ENCODE results near the gene ZNF496.

The ZNF496 gene

GRCh38 chr1:247352175-247352574, 20.5 kb upstream of the ZNF496 start:
- Mint-ChIP-seq H3K4me3 (no peak overlapping the region), H3K9me3 (no peaks in the 10 kb centered on the region), H3K27ac (ENCODE audit: low read depth) (no peak overlapping the region), H3K36me3 (ENCODE audit: insufficient read depth) (no peaks in the 10 kb centered on the region), H3K27me3 (peaks cover 56% of the 10 kb centered on the region), H3K4me1 (peaks cover 5% of the 10 kb centered on the region)
- DNase-seq (ENCODE audit: low spot score in 2 of 2) (no peak), ATAC-seq (replicated peaks; ENCODE audit: extremely low read depth, poor library complexity, severe bottlenecking) (no peak)

- Mint-ChIP-seq H3K27ac (ENCODE audit: low read depth) (no peak overlapping the region), H3K4me3 (no peak overlapping the region), H3K27me3 (peaks cover 40% of the 10 kb centered on the region), H3K4me1 (peaks cover 5% of the 10 kb centered on the region), H3K36me3 (ENCODE audit: insufficient read depth) (no peaks in the 10 kb centered on the region), H3K9me3 (no peaks in the 10 kb centered on the region)
- DNase-seq (ENCODE audit: low spot score in 2 of 2) (no peak), ATAC-seq (replicated peaks; ENCODE audit: extremely low read depth, poor library complexity, severe bottlenecking) (no peak)
These were observed 18.9 kb upstream of the ZNF496 start for GRCh38 chr1:247350587-247350986.

GRCh38 chr1:247347477-247348222, 16.0 kb upstream of the ZNF496 start:
- H3K4me3 Mint-ChIP-seq, result no peak overlapping the region
- H3K4me1 Mint-ChIP-seq, result peaks cover 5% of the 10 kb centered on the region
- H3K9me3 Mint-ChIP-seq, result no peaks in the 10 kb centered on the region
- no peaks in the 10 kb centered on the region for H3K36me3 Mint-ChIP-seq (ENCODE audit: insufficient read depth)
- H3K27me3 Mint-ChIP-seq, result peaks cover 18% of the 10 kb centered on the region
- no peak overlapping the region for H3K27ac Mint-ChIP-seq (ENCODE audit: low read depth)
- DNase-seq (ENCODE audit: low spot score in 2 of 2), result no peak
- no peak for ATAC-seq (replicated peaks; ENCODE audit: extremely low read depth, poor library complexity, severe bottlenecking)

- Mint-ChIP-seq H3K9me3 (no peaks in the 10 kb centered on the region), H3K27me3 (peaks cover 9% of the 10 kb centered on the region), H3K27ac (ENCODE audit: low read depth) (no peak overlapping the region), H3K36me3 (ENCODE audit: insufficient read depth) (no peaks in the 10 kb centered on the region), H3K4me1 (peaks cover 5% of the 10 kb centered on the region), H3K4me3 (no peak overlapping the region)
- no peak for ATAC-seq (replicated peaks; ENCODE audit: extremely low read depth, poor library complexity, severe bottlenecking)
- DNase-seq (ENCODE audit: low spot score in 2 of 2), result no peak
These were observed 14.2 kb upstream of the ZNF496 start for GRCh38 chr1:247345881-247346280.

- DNase-seq (ENCODE audit: low spot score in 2 of 2), result no peak
- Mint-ChIP-seq H3K27ac (ENCODE audit: low read depth) (no peak overlapping the region), H3K36me3 (ENCODE audit: insufficient read depth) (no peaks in the 10 kb centered on the region), H3K4me1 (no peaks in the 10 kb centered on the region), H3K27me3 (peaks cover under 1% of the 10 kb centered on the region), H3K9me3 (no peaks in the 10 kb centered on the region), H3K4me3 (no peak overlapping the region)
- no peak for ATAC-seq (replicated peaks; ENCODE audit: extremely low read depth, poor library complexity, severe bottlenecking)
These were observed 12.1 kb upstream of the ZNF496 start for GRCh38 chr1:247343801-247344200.

GRCh38 chr1:247338723-247339275, 7.1 kb upstream of the ZNF496 start:
- no peaks in the 10 kb centered on the region for H3K9me3 Mint-ChIP-seq
- DNase-seq (ENCODE audit: low spot score in 2 of 2) (no peak), ATAC-seq (replicated peaks; ENCODE audit: extremely low read depth, poor library complexity, severe bottlenecking) (no peak)
- H3K27ac Mint-ChIP-seq (ENCODE audit: low read depth), result no peak overlapping the region
- H3K4me1 Mint-ChIP-seq, result peaks cover 9% of the 10 kb centered on the region
- no peak overlapping the region for H3K4me3 Mint-ChIP-seq
- no peaks in the 10 kb centered on the region for H3K27me3 Mint-ChIP-seq
- H3K36me3 Mint-ChIP-seq (ENCODE audit: insufficient read depth), result no peaks in the 10 kb centered on the region

GRCh38 chr1:247337961-247338360, 6.3 kb upstream of the ZNF496 start:
- H3K4me3 Mint-ChIP-seq, result no peak overlapping the region
- H3K27ac Mint-ChIP-seq (ENCODE audit: low read depth), result no peak overlapping the region
- peaks cover under 1% of the 10 kb centered on the region for H3K36me3 Mint-ChIP-seq (ENCODE audit: insufficient read depth)
- H3K27me3 Mint-ChIP-seq, result no peaks in the 10 kb centered on the region
- no peak for ATAC-seq (replicated peaks; ENCODE audit: extremely low read depth, poor library complexity, severe bottlenecking)
- H3K9me3 Mint-ChIP-seq, result no peaks in the 10 kb centered on the region
- no peak for DNase-seq (ENCODE audit: low spot score in 2 of 2)
- peaks cover 15% of the 10 kb centered on the region for H3K4me1 Mint-ChIP-seq

GRCh38 chr1:247337250-247337746, 5.6 kb upstream of the ZNF496 start:
- DNase-seq (ENCODE audit: low spot score in 2 of 2) (no peak), ATAC-seq (replicated peaks; ENCODE audit: extremely low read depth, poor library complexity, severe bottlenecking) (no peak)
- Mint-ChIP-seq H3K36me3 (ENCODE audit: insufficient read depth) (peaks cover 5% of the 10 kb centered on the region), H3K27ac (ENCODE audit: low read depth) (no peak overlapping the region), H3K4me1 (peaks cover 19% of the 10 kb centered on the region), H3K9me3 (no peaks in the 10 kb centered on the region), H3K27me3 (no peaks in the 10 kb centered on the region), H3K4me3 (no peak overlapping the region)

- DNase-seq (ENCODE audit: low spot score in 2 of 2) (no peak), ATAC-seq (replicated peaks; ENCODE audit: extremely low read depth, poor library complexity, severe bottlenecking) (no peak)
- no peaks in the 10 kb centered on the region for H3K9me3 Mint-ChIP-seq
- H3K36me3 Mint-ChIP-seq (ENCODE audit: insufficient read depth), result peaks cover 5% of the 10 kb centered on the region
- no peaks in the 10 kb centered on the region for H3K27me3 Mint-ChIP-seq
- H3K27ac Mint-ChIP-seq (ENCODE audit: low read depth), result no peak overlapping the region
- no peak overlapping the region for H3K4me3 Mint-ChIP-seq
- H3K4me1 Mint-ChIP-seq, result peaks cover 19% of the 10 kb centered on the region
These were observed 4.7 kb upstream of the ZNF496 start for GRCh38 chr1:247336390-247336789.

- no peak for ATAC-seq (replicated peaks; ENCODE audit: extremely low read depth, poor library complexity, severe bottlenecking)
- DNase-seq (ENCODE audit: low spot score in 2 of 2), result no peak
- H3K36me3 Mint-ChIP-seq (ENCODE audit: insufficient read depth), result peaks cover 6% of the 10 kb centered on the region
- H3K9me3 Mint-ChIP-seq, result no peaks in the 10 kb centered on the region
- no peak overlapping the region for H3K27ac Mint-ChIP-seq (ENCODE audit: low read depth)
- H3K27me3 Mint-ChIP-seq, result no peaks in the 10 kb centered on the region
- H3K4me3 Mint-ChIP-seq, result no peak overlapping the region
- H3K4me1 Mint-ChIP-seq, result peaks cover 23% of the 10 kb centered on the region
These were observed 4.2 kb upstream of the ZNF496 start for GRCh38 chr1:247335882-247336281.

- Mint-ChIP-seq H3K36me3 (ENCODE audit: insufficient read depth) (peaks cover 6% of the 10 kb centered on the region), H3K27ac (ENCODE audit: low read depth) (peak overlapping the region; percentile 3), H3K27me3 (no peaks in the 10 kb centered on the region), H3K4me1 (peaks cover 34% of the 10 kb centered on the region), H3K4me3 (no peak overlapping the region), H3K9me3 (no peaks in the 10 kb centered on the region)
- ATAC-seq (replicated peaks; ENCODE audit: extremely low read depth, poor library complexity, severe bottlenecking) (no peak), DNase-seq (ENCODE audit: low spot score in 2 of 2) (no peak)
These were observed 2.9 kb upstream of the ZNF496 start for GRCh38 chr1:247334378-247335133.

- no peak overlapping the region for H3K27ac Mint-ChIP-seq (ENCODE audit: low read depth)
- DNase-seq (ENCODE audit: low spot score in 2 of 2) (no peak), ATAC-seq (replicated peaks; ENCODE audit: extremely low read depth, poor library complexity, severe bottlenecking) (no peak)
- peaks cover 34% of the 10 kb centered on the region for H3K4me1 Mint-ChIP-seq
- H3K27me3 Mint-ChIP-seq, result no peaks in the 10 kb centered on the region
- peak overlapping the region; percentile 94 for H3K4me3 Mint-ChIP-seq
- peaks cover 6% of the 10 kb centered on the region for H3K36me3 Mint-ChIP-seq (ENCODE audit: insufficient read depth)
- H3K9me3 Mint-ChIP-seq, result no peaks in the 10 kb centered on the region
These were observed 1.1 kb upstream of the ZNF496 start for GRCh38 chr1:247332623-247333361.

All from central memory CD8-positive, alpha-beta T cell (primary cell).